HG02884 (cell line): ENCODE data around the gene PLEKHA4.
A peak's percentile ranks its signal among the peaks of the same experiment; 100 is the strongest.

Source experiments
- ATAC-seq: cut with Tn5 transposase; IDR thresholded peaks from one replicate; pipeline ENCODE4 v1.9.1; 2021; ENCODE audit warnings: mild to moderate bottlenecking, moderate library complexity; ENCODE audit not compliant: unreplicated experiment

The PLEKHA4 gene

DNA sequence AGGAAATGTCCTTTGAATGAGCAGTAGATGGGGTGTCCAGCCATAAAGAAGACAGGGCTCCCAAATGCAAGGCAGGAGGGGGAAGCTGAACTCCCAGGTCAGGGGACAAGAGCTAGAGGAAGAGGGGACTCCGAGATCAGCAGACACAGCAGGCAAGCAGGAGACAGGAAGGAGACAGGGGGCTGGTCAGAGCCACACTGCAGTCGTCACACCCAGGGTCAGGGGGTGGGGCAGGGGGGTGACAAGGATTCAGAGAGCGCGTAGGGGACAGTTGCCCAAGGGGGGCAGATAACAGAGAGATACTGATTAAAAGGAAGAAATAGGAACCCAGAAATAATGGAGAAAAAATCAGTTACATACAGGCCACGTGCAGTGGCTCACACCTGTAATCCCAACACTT lies 35.4 kb downstream of the PLEKHA4 start:
- ATAC-seq = no peak

DNA sequence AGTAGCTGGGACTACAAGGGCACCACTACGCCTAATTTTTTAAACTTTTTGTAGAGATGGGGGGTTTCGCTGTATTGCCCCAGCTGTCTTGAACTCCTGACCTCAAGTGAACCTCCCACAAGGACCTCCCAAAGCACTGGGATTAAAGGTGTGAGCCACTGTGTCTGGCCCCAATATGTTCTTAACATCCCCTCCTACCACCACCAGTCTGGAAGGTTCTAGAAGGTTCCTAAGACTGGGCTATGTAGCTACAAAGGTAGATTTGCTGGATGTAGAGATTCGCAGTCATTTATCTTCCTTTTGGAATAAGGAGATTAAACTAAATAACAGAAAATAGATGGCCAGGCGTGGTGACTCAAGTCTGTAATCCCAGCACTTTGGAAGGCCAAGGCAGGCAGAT lies 37.5 kb downstream of the PLEKHA4 start:
- ATAC-seq = no peak

DNA sequence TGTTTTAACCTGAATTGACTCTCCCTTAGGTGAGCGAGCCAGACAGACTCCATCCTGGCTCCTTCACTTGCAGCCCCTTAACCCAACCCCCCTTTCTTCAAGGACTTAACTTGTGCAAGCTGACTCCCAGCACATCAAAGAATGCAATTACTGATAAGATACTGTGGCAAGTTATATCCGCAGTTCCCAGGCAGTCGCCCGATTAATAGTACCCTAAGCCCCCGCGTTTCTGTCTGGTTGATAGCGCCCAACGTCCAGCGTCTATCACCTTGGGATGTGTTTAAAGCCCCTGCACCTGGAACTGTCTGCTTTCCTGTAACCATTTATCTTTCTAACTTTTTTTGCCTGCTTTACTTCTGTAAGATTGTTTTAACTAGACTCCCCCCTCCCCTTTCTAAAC lies 38.3 kb downstream of the PLEKHA4 start:
- no peak for ATAC-seq

DNA sequence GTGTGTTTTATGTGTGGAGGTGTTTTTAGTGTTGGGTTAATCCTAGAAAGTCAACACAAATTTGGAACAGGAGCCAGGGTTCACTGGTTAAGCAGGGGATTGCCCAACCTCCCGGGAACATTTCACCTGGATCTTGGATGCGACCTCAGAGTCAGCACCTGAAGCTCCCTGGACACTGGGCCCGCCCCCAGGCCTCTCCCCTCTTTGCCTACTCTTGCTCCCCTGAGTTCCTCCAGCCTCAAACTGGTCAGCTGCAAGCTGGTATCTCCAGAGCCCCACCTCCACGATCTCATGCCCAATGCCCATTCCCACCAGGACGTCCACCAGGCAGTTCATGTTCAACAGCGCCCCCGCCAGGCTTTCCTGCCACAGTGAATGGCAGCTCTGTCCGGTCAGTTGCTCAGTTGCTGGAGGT lies 41.8 kb downstream of the PLEKHA4 start:
- no peak for ATAC-seq

DNA sequence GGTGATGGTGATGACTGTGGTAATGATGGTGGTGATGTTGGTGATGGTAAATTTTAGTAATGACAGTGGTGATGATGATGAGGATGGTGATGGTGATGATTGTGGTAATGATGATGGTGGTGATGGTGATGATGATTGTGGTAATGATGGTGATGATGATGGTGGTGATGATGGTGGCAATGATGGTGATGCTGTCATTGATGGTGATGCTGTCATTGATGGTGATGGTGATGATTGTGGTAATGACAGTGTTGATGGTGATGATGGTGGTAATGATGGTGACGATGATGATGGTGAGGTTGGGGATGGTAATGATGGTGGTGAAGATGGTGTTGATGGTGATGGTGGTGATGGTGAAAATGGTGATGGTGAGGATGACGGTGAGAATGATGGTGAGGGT lies 45.9 kb downstream of the PLEKHA4 start:
- no peak for ATAC-seq

DNA sequence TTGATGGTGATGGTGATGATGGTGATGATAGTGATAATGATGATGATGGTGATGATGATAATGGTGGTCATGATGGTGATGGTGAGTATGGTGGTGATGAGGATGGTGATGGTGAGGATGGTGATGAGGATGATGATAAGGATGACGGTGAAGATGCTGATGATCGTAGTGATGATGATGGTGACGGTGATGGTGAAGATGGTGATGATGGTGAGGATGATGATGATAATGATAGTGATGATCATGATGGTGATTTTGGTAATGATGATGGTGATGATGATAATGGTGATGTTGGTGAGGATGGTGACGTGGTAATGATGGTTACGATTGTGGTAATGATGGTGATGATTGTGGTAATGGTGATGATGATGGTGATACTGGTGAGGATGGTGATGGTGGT lies 46.8 kb downstream of the PLEKHA4 start:
- ATAC-seq = no peak

DNA sequence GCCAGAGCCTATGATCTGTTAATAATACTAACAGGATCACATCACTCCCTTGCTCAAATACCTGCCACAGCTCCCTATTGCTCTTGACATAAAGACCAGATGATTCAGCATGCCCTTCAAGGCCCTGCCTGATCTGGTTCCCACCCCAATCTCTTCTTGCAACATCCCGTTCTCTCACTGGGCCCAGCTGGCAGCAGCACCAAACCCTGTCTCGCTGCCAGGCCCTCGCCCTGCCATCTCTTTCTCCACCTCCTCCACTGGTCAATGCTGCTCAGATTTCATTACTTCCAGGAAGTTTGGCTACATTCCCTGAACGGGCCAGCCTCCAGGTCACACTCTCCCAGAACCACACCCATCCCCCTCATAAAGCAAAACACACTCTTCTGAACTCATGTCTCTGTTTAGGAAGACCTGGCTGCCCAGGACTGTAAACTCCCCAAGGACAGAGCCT lies 49.0 kb downstream of the PLEKHA4 start:
- ATAC-seq = no peak

DNA sequence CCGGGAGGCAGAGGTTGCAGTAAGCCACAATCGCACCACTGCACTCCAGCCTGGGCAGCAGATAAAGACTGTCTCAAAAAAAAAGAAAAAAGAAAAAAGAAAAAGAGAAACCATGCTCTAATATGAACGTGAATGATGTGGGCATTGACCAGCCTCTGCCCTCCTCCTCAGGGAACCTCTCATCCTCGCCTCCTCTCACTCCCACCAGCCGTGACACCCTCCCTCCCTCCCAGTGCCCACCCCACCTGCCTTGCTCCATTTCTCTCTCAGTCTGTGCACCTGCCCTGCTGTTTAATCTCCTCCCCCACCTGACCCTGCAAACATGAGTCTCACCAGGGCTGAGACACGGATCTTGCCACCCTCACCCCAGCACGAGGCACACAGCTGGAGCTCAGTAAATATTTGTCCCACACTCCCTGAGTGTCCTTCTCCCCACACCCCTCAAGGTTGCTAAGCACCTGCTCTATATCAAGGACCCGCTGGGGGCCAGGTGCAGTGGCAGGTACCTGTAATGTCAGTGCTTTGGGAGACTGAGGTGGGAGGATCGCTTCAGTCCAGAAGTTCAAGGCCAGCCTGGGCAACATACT lies 50.1 kb downstream of the PLEKHA4 start:
- no peak for ATAC-seq

DNA sequence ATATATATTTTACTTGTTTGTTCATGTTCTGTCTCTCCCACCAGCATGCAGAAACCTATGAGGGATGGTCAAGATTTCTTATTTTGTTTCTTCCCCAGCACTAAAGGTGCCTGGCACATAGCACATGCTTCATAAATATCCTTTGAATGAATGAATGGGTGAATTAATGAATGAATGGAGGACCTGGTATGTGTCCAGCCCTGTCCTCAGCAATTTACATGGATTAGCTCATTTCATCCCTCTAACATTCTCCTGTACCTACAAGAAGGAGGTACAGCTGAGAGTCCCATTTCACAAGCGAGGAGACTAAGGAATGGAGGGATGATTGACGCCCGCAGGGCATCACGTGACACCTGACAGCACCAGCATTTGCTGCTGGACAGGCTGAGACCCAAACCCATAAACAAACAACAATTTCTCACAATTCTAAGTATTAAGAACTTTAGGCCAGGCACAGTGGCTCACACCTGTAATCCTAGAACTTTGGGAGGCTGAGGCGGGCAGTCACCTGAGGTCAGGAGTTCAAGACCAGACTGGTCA lies 50.8 kb downstream of the PLEKHA4 start:
- ATAC-seq = no peak

DNA sequence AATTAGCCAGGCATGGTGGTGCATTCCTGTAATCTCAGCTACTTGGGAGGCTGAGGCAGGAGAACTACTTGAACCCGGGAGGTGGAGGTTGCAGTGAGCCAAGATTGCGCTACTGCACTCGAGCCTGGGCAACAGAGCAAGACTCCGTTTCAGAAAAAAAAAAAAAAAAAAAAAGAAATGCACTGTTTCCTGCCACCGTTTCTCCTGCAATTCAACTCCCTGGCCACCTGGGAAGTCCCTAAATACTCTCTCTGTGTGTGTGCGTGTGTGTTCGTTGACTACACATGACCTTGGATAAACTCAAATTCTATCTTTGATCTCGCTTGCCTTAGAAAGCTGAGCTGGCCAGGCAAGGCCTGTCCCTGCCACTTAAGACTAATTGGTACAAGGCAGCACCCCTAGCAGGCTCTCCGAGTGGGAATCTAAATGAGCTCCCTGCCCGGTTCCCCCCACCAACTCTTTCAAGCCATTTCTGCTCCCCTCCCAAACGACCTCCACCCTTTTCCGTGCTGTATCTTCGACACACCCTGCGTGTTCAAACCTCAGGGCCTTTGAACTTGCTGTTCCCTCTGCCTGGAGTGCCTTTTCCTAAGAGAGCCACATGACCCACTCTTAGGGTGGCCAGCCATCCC lies 52.4 kb downstream of the PLEKHA4 start:
- ATAC-seq = no peak

DNA sequence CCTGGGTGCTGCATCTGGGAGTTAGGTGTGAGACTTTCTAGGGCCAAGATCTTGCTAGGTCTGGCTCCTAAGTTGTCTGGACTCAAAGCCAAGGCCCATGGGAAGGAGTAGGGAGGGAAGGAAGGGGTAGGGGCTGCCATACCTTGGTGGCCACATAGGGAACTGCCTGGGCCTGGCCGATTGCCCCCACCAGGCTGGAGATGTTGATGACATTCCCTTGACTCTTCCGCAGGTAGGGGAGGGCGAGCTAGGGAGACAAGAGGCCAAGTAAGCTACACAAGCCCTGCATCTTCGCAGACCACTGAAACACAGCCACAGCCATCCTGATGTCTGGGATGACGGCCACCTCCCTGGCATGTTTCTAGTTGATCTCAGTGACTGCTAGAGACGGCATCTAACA lies 53.5 kb downstream of the PLEKHA4 start:
- no peak for ATAC-seq

DNA sequence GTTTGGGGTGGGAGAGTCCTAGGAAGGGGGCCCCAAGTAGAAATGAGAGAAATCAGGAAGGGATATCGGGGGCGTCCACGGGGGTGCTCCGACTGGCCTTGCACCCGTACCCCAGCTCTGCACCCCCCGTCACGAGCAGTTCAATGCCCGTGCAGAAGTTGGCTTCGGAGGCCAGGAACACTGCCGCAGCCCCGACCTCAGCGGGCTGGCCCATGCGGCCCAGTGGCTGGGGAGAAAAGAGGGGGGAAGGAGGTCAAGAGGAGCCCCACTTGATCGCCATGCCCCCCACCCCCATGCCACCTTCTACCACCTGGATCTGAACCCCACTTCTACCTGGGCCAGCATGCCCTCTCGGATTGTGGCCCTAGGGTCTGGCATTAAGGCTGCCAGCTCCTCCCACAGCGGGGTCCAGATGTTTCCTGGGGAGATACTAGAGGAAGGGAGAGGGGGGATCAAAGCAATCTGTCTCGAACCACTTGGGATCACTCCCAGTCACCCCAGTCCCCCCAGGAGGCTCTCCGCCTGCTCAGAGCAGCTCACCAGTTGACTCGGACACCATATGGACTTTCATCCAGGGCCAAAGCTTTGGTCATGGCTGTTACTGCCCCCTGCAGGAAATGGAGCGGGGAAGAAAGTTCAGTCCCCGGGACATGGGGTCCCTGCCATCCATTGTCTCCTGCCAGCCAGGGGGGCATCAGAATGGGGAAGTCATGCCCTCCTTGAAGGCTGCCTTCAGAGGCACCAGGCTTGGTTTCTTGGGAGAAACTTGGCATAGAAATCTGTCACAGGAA lies 55.1 kb downstream of the PLEKHA4 start:
- no peak for ATAC-seq

DNA sequence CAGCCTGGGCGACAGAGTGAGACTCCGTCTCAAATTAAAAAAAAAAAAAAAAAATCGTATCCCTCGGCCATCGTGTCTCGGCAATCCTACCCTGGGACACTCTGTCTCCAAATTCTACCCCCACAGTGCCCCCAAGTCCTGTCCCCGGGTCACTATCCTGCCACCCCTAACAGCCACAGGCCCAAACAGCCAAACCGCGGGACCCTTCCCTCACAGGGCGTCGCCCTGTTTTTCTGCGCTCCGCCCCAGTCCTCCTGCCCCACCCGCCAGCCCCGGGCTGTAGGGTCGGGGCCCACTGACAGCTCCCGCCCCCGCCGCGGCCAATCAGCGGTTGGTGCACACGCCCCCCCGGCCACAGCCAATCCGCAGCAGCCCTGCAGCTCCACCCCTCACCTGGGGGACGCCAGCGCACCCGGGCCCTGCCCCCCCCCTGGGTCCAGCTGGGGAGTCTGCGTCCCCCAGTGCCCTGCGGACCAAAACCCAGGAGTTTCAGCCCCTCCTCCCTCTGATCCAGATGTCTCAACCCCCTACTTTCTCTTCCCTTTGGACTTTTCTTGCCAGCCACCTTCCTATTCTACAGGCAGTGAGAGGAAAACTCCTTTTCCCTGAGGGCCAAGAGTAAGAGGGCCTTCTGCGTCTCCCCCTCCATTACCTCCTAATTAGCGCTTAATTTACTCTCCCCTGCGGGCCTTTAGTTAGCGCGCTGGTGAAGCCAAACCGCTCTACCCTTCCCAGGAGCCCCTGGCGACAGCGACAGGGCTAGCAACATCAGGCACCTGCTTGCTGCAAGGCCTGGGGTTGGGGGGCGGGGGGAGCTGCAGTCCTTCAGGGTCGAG lies 56.1 kb downstream of the PLEKHA4 start:
- ATAC-seq = peak; percentile 55

DNA sequence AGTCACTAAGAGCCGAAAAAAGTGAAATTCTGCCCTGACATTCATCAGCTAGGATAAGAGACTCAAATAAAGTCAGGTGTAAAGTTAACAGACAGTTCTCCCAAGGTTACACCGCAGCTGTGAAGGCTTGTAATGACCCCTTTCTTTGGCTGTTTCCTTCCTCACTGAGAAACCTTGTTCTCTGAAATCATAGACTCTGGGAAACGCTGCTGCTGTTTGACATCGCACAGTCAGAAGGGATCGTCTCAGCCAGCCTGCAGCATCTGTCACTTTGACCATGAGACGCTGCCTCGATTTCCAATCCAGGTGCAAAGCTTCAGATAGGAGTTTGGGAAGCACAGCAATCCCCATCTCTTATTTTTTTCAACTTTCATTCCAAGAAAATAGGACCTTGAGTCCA lies 58.3 kb downstream of the PLEKHA4 start:
- no peak for ATAC-seq

DNA sequence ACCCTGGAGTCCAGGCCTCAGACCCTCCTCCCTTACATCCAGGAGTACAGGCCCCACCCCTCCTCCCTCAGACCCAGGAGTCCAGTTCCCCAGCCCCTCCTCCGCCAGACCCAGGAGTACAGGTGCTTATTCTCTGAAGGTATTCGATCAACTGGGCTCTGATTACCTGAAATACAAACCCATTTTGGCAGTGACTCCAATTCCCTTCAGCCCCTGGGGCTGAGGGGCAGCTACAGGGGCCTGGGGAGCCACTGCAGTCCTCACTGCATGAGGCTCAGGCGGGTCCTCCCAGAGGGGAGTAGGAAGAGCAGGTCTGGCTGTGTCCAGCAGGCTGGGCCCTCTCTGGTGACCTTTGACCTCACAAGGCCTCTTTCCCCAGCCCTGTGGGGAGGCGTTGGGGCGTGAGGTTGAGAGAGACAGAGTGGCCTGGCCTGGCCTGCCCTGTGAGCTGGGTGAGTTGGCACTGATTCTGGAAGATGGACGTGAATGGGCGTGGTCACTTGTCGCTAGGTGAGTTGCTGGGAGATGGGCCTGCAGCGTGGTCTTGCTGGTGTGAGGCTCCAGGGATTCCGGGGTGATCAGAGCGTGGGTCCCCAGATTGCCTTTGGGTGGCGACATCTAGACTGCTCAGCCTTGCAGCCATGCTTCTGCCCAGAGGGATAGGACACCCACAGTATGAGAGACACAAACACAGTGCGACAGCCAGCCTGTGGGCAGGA lies 60.7 kb downstream of the PLEKHA4 start:
- ATAC-seq = no peak

DNA sequence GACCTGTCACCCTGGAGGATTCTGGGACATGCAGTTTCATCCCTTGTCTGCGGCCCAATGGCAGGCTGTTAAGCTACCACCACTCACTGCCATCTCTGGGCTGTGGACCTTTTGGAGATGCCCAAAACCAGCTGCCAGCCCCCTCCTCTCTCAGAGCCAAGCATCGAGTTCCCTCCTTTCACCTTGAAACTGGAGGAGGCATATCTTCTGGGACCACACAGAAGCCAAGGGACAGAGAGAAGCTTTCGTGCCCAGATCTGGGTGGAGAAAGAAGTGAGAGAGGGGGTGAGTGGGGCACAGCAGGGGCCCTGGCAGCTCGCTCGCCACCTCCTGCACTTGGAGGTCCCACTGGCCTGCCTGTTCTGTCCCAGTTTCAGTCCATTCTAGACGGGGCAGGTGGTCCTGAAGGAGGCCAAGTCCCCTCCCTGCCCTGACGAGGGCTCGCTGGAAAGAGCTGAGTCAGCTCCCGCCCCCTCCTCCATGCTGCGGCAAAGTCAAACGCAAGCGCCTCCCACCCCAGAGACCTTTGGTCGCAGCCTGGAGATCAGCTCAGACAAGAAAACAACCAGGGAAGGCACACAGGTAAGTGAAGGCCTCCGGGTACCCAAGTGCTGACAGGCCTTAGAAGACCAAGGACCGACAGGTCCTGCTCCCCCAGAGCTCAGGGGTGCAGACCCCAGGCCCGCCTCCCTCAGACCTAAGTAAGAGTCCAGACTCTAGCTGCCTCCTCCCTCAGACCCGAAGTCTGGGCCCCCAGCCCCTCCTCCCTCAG lies 61.4 kb downstream of the PLEKHA4 start:
- ATAC-seq = no peak

DNA sequence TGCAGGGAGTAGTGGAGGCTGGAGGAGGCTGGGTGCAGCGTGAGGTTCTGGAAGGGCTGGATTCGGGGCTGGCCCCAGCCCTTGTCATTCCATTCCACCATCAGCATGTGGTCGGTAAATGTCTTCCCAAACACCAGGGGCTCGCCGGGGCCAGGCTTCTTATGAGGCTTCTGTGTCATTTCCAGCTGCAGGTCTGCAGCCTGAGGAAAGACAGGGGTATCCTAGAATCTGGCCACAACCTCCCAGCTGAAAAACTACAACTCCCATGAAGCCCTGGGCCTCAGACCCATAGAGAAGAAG lies 61.9 kb downstream of the PLEKHA4 start:
- ATAC-seq = no peak

DNA sequence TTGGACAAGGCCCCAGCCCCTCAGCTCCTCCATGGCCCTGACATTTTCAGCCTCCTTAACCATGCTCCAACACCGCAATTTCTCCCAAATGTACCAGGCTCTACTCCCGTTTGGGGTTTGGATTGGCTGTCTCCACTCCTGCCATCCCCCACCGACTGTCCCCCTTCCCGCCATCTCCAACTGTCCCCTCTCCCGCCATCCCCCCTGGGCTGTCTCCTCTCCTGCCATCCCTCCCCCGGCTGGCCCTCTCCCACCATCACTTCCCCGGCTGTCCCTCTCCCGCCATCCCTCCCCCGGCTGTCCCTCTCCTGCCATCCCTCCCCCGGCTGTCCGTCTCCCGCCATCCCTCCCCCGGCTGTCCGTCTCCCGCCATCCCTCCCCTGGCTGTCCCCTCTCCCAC lies 63.0 kb downstream of the PLEKHA4 start:
- ATAC-seq = no peak

DNA sequence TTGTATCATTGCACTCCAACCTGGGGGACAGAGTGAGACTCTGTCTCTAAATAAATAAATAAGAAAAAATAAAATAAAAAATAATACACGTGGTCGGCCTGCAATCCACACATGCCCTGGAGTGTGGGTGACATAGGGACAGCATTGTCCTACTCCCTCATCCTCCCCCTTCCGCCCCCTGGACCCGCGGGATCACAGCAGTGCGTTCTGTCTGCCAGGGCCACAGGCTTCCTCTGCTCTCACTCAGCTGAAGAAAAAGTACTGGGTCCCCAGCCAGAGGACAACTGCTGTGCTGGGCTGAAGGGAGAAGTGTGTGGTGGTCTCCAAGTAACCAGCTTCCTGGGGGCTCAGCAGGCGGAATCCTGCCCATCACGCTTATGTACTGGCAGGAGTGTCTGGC lies 63.9 kb downstream of the PLEKHA4 start:
- no peak for ATAC-seq

DNA sequence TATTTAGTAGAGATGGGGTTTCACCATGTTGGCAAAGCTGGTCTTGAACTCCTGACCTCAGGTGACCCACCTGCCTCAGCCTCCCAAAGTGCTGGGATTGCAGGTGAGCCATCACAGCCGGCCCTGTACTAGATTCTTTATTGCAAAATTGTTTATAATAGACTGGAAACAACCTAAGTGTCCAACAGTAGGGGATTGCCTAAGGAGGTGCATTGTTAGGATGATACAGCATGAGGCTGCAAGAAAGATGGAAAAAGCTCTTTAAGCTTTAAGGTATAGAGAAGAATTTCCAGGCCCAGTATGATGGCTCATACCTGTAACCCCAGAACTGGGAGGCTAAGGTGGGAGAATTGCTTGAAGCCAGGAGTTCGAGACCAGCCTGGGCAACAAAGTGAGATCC lies 65.8 kb downstream of the PLEKHA4 start:
- no peak for ATAC-seq
